Mucosa of stomach (tissue), 1 donor: ENCODE results near the gene SLC27A4.

Experiments used
- H3K27me3 ChIP-seq: one replicate; pipeline ENCODE4 v1.7.0; 2013; ENCODE audit warnings: mild to moderate bottlenecking, low read length; ENCODE audit not compliant: control insufficient read depth, insufficient read depth
- H3K36me3 ChIP-seq: one replicate; pipeline ENCODE4 v1.7.0; 2013; ENCODE audit warnings: low read length; ENCODE audit not compliant: control insufficient read depth, insufficient read depth
- H3K4me1 ChIP-seq: one replicate; pipeline ENCODE4 v1.7.0; 2013; ENCODE audit warnings: mild to moderate bottlenecking, low read length; ENCODE audit not compliant: control insufficient read depth, insufficient read depth
- H3K4me3 ChIP-seq: one replicate; pipeline ENCODE4 v1.7.0; 2013; ENCODE audit warnings: low read length
- H3K9ac ChIP-seq: one replicate; pipeline ENCODE4 v1.7.0; 2013; ENCODE audit warnings: mild to moderate bottlenecking, low read length, moderate library complexity
- H3K9me3 ChIP-seq: one replicate; pipeline ENCODE4 v1.7.0; 2013; ENCODE audit warnings: mild to moderate bottlenecking, low read length, moderate library complexity; ENCODE audit not compliant: control insufficient read depth
- donor health status: Pancreatic carcinoma.

The SLC27A4 gene

DNA sequence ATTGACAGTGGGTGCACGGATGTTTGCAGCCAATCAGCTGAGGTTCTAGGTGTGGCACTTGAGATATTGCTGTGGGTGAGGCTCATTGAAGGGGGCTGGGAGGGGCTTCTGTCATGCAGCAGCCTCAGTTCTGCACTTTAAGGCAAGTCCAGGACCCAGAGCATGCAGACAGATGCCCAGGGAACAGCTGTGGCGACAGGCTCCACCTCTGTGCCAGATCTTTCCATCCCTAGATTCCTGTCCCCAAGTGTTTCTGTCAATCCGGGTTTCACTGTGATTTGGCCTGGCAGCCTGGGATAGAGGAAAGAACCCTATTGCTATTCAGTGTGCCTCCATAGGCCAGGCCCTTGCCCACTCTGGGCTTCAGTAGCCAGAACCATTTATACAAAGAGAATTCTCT lies 59.5 kb downstream of the SLC27A4 start:
- peaks cover 18% of the 10 kb centered on the region for H3K27me3 ChIP-seq
- no peaks in the 10 kb centered on the region for H3K4me1 ChIP-seq
- H3K9me3 ChIP-seq: no peaks in the 10 kb centered on the region
- H3K9ac ChIP-seq: no peak overlapping the region
- no peaks in the 10 kb centered on the region for H3K36me3 ChIP-seq
- H3K4me3 ChIP-seq: no peak overlapping the region

DNA sequence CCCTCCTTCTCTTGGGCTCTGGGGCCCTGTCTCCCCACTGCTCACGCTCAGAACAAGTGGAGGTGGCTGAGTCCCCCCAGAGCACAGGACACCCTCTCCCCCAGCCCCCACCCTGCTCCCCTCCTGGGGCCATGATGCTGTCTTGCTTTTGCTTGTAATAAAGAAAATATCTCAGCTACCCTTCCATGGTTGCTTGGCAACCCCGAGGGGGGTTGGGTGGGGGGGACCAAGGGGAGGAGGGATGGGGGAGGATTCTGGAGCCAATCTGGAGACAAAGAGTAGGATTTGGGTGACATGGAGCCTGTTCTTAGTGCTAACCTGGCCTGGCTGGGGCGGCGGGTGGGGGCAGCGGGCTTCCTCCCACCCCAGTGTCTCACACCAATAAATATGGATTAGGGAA lies 64.2 kb downstream of the SLC27A4 start:
- Histone ChIP-seq H3K4me1 (peaks cover 6% of the 10 kb centered on the region), H3K9ac (no peak overlapping the region), H3K27me3 (no peaks in the 10 kb centered on the region), H3K4me3 (no peak overlapping the region), H3K9me3 (no peaks in the 10 kb centered on the region), H3K36me3 (no peaks in the 10 kb centered on the region)

DNA sequence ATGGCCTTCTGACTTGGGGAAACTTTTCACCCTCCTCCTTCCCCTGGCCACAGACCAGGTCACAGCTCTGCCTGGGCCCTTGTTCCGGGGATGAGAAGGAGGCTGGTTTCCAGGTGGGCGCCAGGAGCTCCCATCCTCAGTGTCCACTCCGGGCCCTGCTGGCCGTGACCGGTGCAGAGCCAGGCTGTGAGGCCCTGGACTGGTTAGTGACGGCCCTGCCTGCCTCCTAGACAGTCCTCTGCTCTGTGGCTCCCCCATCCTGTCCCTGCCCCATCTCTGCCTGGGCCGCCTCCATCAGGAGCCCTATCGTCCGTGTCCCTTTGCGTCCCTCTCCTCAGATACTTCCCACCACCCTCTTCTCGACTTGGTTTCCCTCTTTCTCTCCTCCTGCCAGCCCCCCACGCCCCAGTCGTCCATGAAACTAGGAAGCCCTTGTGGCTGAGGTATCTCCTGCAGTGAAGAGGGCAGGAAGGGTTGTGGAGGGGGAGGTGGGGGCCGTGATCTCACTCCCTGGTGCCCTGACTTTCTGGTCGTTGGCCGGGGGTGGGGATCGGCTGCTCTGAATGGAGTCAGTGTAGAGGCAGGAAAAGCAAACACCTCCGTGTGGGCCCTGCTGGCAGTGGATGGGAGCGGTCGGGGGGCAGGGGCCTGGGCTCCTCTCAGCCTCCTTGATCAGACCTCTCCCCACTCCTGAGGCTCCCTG lies 64.9 kb downstream of the SLC27A4 start:
- Histone ChIP-seq H3K9me3 (no peaks in the 10 kb centered on the region), H3K9ac (no peak overlapping the region), H3K27me3 (no peaks in the 10 kb centered on the region), H3K4me1 (peaks cover 6% of the 10 kb centered on the region), H3K36me3 (no peaks in the 10 kb centered on the region), H3K4me3 (no peak overlapping the region)

GRCh38 chr9:128405780-128406171 lies 65.4 kb downstream of the SLC27A4 start:
- Histone ChIP-seq H3K36me3 (no peaks in the 10 kb centered on the region), H3K9ac (no peak overlapping the region), H3K9me3 (no peaks in the 10 kb centered on the region), H3K27me3 (no peaks in the 10 kb centered on the region), H3K4me3 (no peak overlapping the region), H3K4me1 (peaks cover 6% of the 10 kb centered on the region)

DNA sequence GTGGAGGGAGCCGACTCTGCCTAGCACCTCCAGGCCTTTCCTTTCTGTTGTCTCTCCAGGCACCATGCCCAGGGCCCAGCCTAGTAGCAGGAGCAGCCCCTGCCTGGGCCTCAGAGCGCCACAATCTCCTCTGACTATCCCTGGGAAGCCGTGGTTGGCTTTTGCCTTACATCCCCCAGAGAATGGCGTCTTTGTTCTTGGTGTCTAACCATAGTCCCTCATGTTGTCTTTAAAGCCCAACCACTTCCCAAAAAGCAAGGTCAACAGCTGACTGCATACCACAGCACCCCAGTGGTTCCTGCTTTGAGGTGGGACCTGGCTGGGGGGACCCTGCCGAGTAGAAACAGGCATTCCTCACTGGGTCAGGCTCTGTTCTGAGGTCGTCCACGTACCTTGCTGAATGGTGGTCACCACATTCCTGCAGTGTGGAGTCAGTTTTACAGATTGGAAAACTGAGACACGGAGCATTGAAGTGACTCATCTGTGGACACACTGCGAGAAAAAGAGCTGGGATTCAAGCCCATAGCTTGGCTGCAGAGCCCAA lies 66.6 kb downstream of the SLC27A4 start:
- H3K4me3 ChIP-seq: no peak overlapping the region
- no peaks in the 10 kb centered on the region for H3K9me3 ChIP-seq
- H3K9ac ChIP-seq: no peak overlapping the region
- H3K4me1 ChIP-seq: peaks cover 6% of the 10 kb centered on the region
- no peaks in the 10 kb centered on the region for H3K36me3 ChIP-seq
- peaks cover 2% of the 10 kb centered on the region for H3K27me3 ChIP-seq

- Histone ChIP-seq H3K4me1 (peaks cover 9% of the 10 kb centered on the region), H3K36me3 (no peaks in the 10 kb centered on the region), H3K9me3 (no peaks in the 10 kb centered on the region), H3K4me3 (no peak overlapping the region), H3K9ac (no peak overlapping the region), H3K27me3 (peaks cover 6% of the 10 kb centered on the region)
Measured at GRCh38 chr9:128408963-128409431, 68.7 kb downstream of the SLC27A4 start.

- Histone ChIP-seq H3K4me1 (peaks cover 9% of the 10 kb centered on the region), H3K36me3 (no peaks in the 10 kb centered on the region), H3K9me3 (no peaks in the 10 kb centered on the region), H3K4me3 (no peak overlapping the region), H3K9ac (no peak overlapping the region), H3K27me3 (peaks cover 6% of the 10 kb centered on the region)
Measured at GRCh38 chr9:128409450-128409849, 69.1 kb downstream of the SLC27A4 start.

GRCh38 chr9:128409978-128410377 lies 69.7 kb downstream of the SLC27A4 start:
- H3K36me3 ChIP-seq: no peaks in the 10 kb centered on the region
- H3K9me3 ChIP-seq: no peaks in the 10 kb centered on the region
- H3K9ac ChIP-seq: no peak overlapping the region
- H3K27me3 ChIP-seq: peaks cover 6% of the 10 kb centered on the region
- H3K4me1 ChIP-seq: peaks cover 9% of the 10 kb centered on the region
- H3K4me3 ChIP-seq: no peak overlapping the region
